ENCODE data around the gene CTNNBL1.
"Not testable (repeated sequence)": the region's sequence is repeated elsewhere in the genome, so short reads cannot be mapped to it uniquely, and the experiment has no call there.

The CTNNBL1 gene

GRCh38 chr20:37833221-37833896 lies 139.5 kb downstream of the CTNNBL1 start:
- no peak for DNase-seq

- no peak for DNase-seq
These were observed 143.1 kb downstream of the CTNNBL1 start for GRCh38 chr20:37836926-37837325.

GRCh38 chr20:37837924-37838323 lies 144.1 kb downstream of the CTNNBL1 start:
- DNase-seq: no peak

- no peak for DNase-seq
These were observed 145.1 kb downstream of the CTNNBL1 start for GRCh38 chr20:37838769-37839431.

- no peak for DNase-seq
These were observed 145.6 kb downstream of the CTNNBL1 start for GRCh38 chr20:37839432-37839827.

GRCh38 chr20:37839955-37840354 lies 146.1 kb downstream of the CTNNBL1 start:
- DNase-seq: no peak

- no peak for DNase-seq
These were observed 147.6 kb downstream of the CTNNBL1 start for GRCh38 chr20:37841389-37841788.

GRCh38 chr20:37841971-37842370 lies 148.1 kb downstream of the CTNNBL1 start:
- DNase-seq: no peak

GRCh38 chr20:37845241-37845681 lies 151.4 kb downstream of the CTNNBL1 start:
- no peak for DNase-seq

GRCh38 chr20:37845878-37846277 lies 152.0 kb downstream of the CTNNBL1 start:
- no peak for DNase-seq

- DNase-seq: no peak
These were observed 152.7 kb downstream of the CTNNBL1 start for GRCh38 chr20:37846573-37846972.

- no peak for DNase-seq
These were observed 154.9 kb downstream of the CTNNBL1 start for GRCh38 chr20:37848706-37849105.

- DNase-seq: no peak
These were observed 155.3 kb downstream of the CTNNBL1 start for GRCh38 chr20:37849156-37849555.

- DNase-seq: no peak
These were observed 155.7 kb downstream of the CTNNBL1 start for GRCh38 chr20:37849566-37849965.

- no peak for DNase-seq
These were observed 156.3 kb downstream of the CTNNBL1 start for GRCh38 chr20:37850036-37850592.

GRCh38 chr20:37850724-37851355 lies 157.0 kb downstream of the CTNNBL1 start:
- DNase-seq: no peak

GRCh38 chr20:37852666-37853065 lies 158.8 kb downstream of the CTNNBL1 start:
- DNase-seq: no peak

GRCh38 chr20:37853823-37854375 lies 160.1 kb downstream of the CTNNBL1 start:
- DNase-seq: no peak

- DNase-seq: not testable (repeated sequence)
These were observed 162.2 kb downstream of the CTNNBL1 start for GRCh38 chr20:37856034-37856433.

GRCh38 chr20:37856932-37857660 lies 163.3 kb downstream of the CTNNBL1 start:
- DNase-seq: no peak

- no peak for DNase-seq
These were observed 165.8 kb downstream of the CTNNBL1 start for GRCh38 chr20:37859406-37860171.

GRCh38 chr20:37863289-37863688 lies 169.5 kb downstream of the CTNNBL1 start:
- no peak for DNase-seq

Measured in stimulated activated CD4-positive, alpha-beta T cell treated with anti-CD3 and anti-CD28 coated beads, Interleukin-1b, Interleukin-23, amount 100 ng/mL, for 48 hours (primary cell).